Liver (tissue), 2 donors: ENCODE data around the gene HNRNPH3.
"Not testable (repeated sequence)": the region's sequence is repeated elsewhere in the genome, so short reads cannot be mapped to it uniquely, and the experiment has no call there.

Experiments used
- YY1 ChIP-seq: IDR thresholded peaks from 2 replicates; pipeline ENCODE4 v1.6.1; 2016; ENCODE audit warnings: antibody characterized with exemption, mild to moderate bottlenecking
- TF ChIP-seq, protein P1 (sequence below): fragments of 150-350 bp; IDR thresholded peaks from 2 replicates; pipeline ENCODE4 v1.5.1; 2017; ENCODE audit warnings: improper control_type of control experiment, low read depth, low read length; ENCODE audit not compliant: missing input control
- donor health status: healthy.

DNA sequence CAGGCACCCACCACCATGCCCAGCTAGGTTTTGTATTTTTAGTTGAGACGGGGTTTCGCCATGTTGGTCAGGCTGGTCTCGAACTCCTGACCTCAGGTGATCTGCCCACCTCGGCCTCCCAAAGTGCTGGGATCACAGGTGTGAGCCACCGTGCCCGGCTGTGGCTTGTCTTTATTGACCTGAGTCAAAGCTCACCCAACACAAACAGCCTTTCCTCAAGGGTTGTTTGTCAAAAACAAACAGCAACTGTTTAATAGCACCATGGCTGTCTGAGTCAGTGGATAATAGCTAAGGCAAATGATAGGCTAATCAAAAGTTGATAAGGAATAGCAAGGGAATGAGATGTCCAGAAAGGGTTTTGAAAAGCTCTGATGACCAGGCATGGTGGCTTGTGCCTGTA, 16.9 kb upstream of the HNRNPH3 start:
- TF ChIP-seq, protein P1, sequence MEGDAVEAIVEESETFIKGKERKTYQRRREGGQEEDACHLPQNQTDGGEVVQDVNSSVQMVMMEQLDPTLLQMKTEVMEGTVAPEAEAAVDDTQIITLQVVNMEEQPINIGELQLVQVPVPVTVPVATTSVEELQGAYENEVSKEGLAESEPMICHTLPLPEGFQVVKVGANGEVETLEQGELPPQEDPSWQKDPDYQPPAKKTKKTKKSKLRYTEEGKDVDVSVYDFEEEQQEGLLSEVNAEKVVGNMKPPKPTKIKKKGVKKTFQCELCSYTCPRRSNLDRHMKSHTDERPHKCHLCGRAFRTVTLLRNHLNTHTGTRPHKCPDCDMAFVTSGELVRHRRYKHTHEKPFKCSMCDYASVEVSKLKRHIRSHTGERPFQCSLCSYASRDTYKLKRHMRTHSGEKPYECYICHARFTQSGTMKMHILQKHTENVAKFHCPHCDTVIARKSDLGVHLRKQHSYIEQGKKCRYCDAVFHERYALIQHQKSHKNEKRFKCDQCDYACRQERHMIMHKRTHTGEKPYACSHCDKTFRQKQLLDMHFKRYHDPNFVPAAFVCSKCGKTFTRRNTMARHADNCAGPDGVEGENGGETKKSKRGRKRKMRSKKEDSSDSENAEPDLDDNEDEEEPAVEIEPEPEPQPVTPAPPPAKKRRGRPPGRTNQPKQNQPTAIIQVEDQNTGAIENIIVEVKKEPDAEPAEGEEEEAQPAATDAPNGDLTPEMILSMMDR = not testable (repeated sequence)
- not testable (repeated sequence) for TF ChIP-seq YY1
